ENCODE measurements around the gene CD8B2.
"Not testable (repeated sequence)": the region's sequence is repeated elsewhere in the genome, so short reads cannot be mapped to it uniquely, and the experiment has no call there.

CD8B2 gene

GRCh38 chr2:106553321-106553720 lies 66.2 kb downstream of the CD8B2 start:
- DNase-seq = no peak

GRCh38 chr2:106554411-106554810 lies 67.2 kb downstream of the CD8B2 start:
- no peak for DNase-seq

DNA sequence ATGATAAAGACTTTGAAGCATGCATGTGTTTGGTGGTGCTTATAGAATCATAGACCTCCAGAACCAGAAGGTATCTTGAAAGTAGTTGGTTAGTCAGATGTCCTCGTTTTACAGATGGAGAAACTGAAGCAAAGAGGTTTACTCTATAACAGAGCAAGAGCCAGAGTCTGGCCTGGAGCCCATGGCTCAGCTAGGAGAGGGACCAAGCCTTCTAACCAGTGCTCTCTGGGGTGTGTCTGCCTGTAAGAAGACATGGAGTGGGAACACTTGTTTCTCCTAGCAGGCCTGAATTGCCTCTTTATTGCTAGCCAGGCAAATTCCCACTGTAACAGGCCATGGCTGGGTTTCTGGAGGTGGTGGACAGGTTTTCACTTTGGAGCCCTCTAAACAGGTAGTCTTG lies 67.9 kb downstream of the CD8B2 start:
- DNase-seq = no peak

- DNase-seq = not testable (repeated sequence)
These were observed 72.6 kb downstream of the CD8B2 start for GRCh38 chr2:106559786-106560185.

- DNase-seq = no peak
These were observed 73.6 kb downstream of the CD8B2 start for GRCh38 chr2:106560773-106561172.

GRCh38 chr2:106561356-106561755 lies 74.2 kb downstream of the CD8B2 start:
- no peak for DNase-seq

DNA sequence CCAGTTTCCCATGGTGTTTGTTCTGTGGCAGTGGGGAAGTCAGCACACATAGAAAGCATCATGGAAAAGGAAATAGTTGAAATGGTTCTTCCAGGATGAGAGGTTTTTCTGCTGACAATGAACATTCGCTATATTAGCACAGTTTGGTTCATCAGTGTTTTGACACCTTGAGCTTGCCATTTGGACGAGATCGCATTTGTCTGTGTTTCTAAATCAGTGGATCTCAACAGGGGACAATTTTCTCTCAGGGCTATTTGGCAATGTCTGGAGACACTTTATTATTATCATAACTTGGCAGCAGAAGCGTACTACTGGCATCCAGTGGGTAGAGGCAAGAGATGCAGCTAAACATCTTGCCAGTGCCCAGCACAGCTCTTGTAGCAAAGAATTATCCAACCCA lies 74.6 kb downstream of the CD8B2 start:
- DNase-seq = no peak

DNA sequence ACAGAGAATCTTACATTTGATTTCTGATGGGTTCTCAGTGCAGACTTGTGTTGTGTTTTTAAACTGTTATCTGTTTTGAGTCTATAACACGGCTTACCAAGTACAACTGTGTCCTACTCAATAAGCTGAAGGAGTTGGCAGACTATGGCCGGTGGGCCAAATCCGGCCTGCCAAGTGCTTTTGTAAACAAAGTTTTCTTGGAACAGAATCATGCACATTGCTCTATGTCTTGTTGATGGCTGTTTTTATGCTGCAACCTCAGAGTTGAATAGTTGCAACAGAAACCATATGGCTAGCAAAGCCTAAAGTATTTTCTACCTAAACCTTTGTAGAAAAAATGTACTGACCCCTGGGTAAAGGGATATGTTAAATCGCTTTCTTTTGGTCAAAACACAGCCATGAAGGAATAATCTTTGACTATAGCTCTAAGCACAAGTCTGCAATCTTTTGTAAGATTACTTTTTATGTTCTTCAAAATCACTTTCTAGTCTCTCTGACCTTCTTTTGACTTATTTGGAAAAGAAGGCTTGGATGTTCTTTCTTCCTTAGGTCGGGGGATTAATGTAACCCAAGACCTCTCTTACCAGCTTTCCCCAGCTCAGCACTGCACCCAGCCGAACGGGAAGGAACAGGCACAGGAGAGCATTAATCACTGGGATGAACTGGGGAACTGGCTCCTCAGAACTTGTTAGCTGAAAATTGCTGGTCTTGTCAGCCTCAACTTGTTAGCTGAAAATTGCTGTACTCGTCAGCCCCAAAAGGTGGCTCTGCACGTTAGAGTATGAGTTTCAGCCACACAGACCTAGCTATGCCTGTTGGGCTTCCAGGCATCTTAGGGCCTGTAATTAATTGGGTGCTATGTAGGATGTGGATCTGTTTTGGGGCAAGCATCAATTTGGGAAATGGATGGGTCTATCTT lies 75.4 kb downstream of the CD8B2 start:
- no peak for DNase-seq

- DNase-seq = no peak
These were observed 76.0 kb downstream of the CD8B2 start for GRCh38 chr2:106563195-106563594.

- DNase-seq = no peak
These were observed 78.4 kb downstream of the CD8B2 start for GRCh38 chr2:106565599-106565998.

DNA sequence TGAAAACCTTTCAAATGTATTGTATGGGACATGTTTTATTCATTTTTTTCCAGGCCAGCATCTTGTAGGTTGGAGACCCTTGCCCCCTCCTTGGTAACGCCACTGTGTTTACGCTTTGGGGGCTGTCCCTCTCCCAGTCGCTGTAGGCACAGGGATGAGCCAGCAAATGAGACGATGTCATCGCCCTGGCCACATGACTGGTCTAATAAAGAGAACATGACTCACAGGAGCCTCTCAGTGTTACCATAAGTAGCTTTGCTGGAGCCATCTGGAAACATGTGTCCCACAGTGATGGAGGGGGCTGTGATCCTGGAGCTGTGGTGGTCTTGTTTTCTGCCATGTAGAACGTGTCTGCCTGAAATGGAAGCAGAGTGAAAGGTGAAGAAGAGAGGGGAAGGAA lies 78.9 kb downstream of the CD8B2 start:
- DNase-seq = no peak

GRCh38 chr2:106566484-106566883 lies 79.3 kb downstream of the CD8B2 start:
- DNase-seq = not testable (repeated sequence)

- no peak for DNase-seq
These were observed 83.2 kb downstream of the CD8B2 start for GRCh38 chr2:106570316-106570715.
